ENCODE measurements around the gene SH3TC1. TPM values are rescaled to one million over a fixed set of nuclear protein-coding genes. Genes with fewer than 3 reads are reported as not detected.
A peak's percentile ranks its signal among the peaks of the same experiment; 100 is the strongest.

Gene SH3TC1
- total RNA-seq, 1 donor from 2014 or later = 64.5 TPM

DNA sequence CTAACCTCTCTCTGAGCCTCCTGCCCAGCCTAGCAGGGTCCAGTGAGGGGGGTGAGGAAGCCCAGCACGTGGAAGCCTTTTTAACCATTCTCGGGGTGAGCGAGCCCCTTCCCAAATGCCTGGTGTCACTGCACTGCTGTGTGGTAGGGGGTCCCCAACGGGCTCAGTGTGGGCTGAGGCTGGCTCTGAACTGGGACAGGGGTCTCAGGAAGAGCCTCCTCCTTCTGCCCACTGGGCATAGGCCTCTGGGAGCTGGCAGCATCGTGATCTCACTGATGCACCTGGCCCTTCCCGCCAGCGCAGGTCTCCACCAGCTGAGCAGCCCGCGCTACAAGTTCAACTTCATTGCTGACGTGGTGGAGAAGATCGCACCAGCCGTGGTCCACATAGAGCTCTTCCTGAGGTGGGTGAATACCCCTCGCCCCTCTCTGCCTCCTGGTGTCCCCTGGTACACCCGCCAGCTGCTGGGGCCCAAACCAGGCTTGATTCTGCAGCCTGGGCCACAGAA is 83.1 kb downstream of the SH3TC1 start:
- no peak overlapping the region for H3K4me3 ChIP-seq

DNA sequence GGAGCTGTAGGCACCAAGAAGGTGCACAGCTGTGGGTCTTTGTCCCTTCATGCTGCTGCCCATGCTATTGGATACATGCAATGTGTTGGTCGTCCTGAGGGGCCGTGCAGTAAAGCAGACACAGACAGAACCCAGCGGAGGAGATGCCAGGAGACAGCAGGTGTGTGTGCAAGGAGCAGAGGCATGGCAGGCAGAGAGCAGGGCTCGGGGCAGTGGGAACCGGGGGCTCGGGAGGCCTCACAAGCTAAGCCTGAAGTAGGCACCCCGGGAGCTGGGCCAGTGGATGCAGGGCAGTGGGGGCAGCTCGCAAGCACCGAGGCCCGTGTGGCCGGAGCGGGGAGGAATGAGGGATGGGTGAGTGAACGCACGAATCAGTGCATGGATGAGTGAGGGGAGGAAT is 83.7 kb downstream of the SH3TC1 start:
- H3K36me3 ChIP-seq = no peaks in the 10 kb centered on the region
- no peaks in the 10 kb centered on the region for H3K9me3 ChIP-seq
- TF ChIP-seq, protein P1, sequence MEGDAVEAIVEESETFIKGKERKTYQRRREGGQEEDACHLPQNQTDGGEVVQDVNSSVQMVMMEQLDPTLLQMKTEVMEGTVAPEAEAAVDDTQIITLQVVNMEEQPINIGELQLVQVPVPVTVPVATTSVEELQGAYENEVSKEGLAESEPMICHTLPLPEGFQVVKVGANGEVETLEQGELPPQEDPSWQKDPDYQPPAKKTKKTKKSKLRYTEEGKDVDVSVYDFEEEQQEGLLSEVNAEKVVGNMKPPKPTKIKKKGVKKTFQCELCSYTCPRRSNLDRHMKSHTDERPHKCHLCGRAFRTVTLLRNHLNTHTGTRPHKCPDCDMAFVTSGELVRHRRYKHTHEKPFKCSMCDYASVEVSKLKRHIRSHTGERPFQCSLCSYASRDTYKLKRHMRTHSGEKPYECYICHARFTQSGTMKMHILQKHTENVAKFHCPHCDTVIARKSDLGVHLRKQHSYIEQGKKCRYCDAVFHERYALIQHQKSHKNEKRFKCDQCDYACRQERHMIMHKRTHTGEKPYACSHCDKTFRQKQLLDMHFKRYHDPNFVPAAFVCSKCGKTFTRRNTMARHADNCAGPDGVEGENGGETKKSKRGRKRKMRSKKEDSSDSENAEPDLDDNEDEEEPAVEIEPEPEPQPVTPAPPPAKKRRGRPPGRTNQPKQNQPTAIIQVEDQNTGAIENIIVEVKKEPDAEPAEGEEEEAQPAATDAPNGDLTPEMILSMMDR (IDR thresholded peaks at IDR 0.05) = no peak
- no peak overlapping the region for H3K27ac ChIP-seq
- no peaks in the 10 kb centered on the region for H3K27me3 ChIP-seq
- intact Hi-C loops (cut with DNase I) = no loop called here
- H3K4me1 ChIP-seq = peaks cover 0 to 13% of the 10 kb centered on the region in 2 donors
- DNase-seq (ENCODE audit: low spot score in 2 of 2) = no peak
- no peak overlapping the region for H3K4me3 ChIP-seq

More for the DNA sequence above, 83.1 kb downstream of the SH3TC1 start:
- H3K27me3 ChIP-seq = no peaks in the 10 kb centered on the region
- H3K9me3 ChIP-seq = no peaks in the 10 kb centered on the region
- TF ChIP-seq, protein P1 (IDR thresholded peaks at IDR 0.05) = no peak
- H3K27ac ChIP-seq = peak overlapping the region in 1 of 2 donors; percentile 55
- intact Hi-C loops (cut with DNase I) = no loop called here
- no peak for DNase-seq (ENCODE audit: low spot score in 2 of 2)
- peaks cover 0 to 13% of the 10 kb centered on the region in 2 donors for H3K4me1 ChIP-seq
- H3K36me3 ChIP-seq = no peaks in the 10 kb centered on the region

DNA sequence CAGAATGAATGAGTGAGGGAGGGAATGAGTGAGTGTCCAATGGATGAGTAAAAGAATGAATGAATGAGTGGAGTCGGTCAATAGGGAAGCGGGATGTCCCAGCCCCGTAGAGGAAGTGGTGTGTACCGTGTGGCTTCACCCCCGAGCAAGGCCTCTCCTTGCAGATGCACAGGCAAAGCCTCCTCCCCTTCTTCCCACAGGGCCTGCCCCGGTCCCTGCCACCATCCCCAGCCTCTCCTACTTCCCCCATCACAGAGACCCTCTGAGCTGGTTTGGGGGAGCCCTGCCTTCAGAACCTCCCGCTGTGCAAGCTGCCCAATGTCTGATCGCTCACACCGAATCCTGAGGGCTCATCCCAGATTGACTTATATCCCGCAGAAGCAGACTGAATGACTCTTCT is 84.1 kb downstream of the SH3TC1 start:
- TF ChIP-seq, protein P1 (IDR thresholded peaks at IDR 0.05) = no peak
- intact Hi-C loops (cut with DNase I) = no loop called here

DNA sequence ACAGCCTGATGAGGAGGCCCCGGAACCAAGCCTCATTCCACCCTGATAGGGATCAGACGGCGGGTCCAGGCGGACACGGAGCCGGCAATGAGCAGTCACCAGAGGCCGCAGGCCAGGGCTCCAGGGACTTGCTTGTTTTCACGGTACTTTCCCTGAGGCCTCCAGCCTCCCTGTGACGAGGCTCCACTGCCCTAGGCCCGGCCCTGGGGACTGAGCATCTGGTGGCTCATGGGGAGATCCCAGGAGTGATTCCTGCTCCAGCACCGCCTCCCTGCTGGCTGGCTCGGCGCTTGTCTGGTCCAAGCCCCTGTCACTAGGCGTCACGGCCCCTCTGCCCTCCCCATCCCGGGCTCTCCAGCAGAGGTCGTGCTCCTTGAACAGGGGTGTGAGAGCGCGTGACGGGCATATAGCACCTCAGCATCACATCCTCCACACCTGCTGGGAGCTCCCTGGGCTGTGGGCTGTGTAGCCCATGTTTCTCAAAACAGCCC is 84.6 kb downstream of the SH3TC1 start:
- TF ChIP-seq, protein P1 (IDR thresholded peaks at IDR 0.05) = no peak
- Histone ChIP-seq H3K9me3 (no peaks in the 10 kb centered on the region), H3K4me3 (no peak overlapping the region), H3K27me3 (no peaks in the 10 kb centered on the region), H3K36me3 (no peaks in the 10 kb centered on the region), H3K27ac (no peak overlapping the region), H3K4me1 (peaks cover 0 to 6% of the 10 kb centered on the region in 2 donors)
- intact Hi-C loops (cut with DNase I) = no loop called here
- DNase-seq (ENCODE audit: low spot score in 2 of 2) = no peak

More for the DNA sequence above, 84.1 kb downstream of the SH3TC1 start:
- H3K4me3 ChIP-seq = no peak overlapping the region
- H3K4me1 ChIP-seq = peaks cover 0 to 9% of the 10 kb centered on the region in 2 donors
- no peak overlapping the region for H3K27ac ChIP-seq
- DNase-seq (ENCODE audit: low spot score in 2 of 2) = no peak
- no peaks in the 10 kb centered on the region for H3K27me3 ChIP-seq
- no peaks in the 10 kb centered on the region for H3K9me3 ChIP-seq
- H3K36me3 ChIP-seq = no peaks in the 10 kb centered on the region

DNA sequence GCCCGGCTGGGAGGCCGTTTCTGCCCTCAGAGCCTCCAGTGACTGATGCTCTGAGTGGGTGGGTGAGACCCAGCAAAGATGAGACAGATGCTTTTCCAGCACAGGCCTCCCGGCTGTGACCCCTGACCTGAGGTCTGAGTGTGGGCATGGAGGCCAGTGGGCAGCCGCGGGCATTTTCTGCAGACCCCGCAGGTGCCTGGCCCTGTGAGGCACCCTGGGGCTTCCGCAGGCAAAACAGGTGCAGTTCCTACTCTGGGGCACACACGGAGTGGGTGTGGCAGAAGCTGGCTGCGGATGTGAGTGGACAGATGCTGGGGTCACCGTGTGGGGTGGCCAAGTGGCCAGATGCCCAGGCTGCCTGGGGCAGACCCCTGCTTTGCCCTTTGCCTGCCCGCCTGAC is 85.3 kb downstream of the SH3TC1 start:
- H3K36me3 ChIP-seq = no peaks in the 10 kb centered on the region
- DNase-seq (ENCODE audit: low spot score in 2 of 2) = no peak
- H3K27ac ChIP-seq = no peak overlapping the region
- TF ChIP-seq, protein P1 (IDR thresholded peaks at IDR 0.05) = no peak
- intact Hi-C loops (cut with DNase I) = no loop called here
- H3K4me3 ChIP-seq = no peak overlapping the region
- peaks cover 0 to 6% of the 10 kb centered on the region in 2 donors for H3K4me1 ChIP-seq
- H3K27me3 ChIP-seq = no peaks in the 10 kb centered on the region
- H3K9me3 ChIP-seq = no peaks in the 10 kb centered on the region
